Measurements from ENCODE around the gene CLCN7. TPM values are rescaled to one million over a fixed set of nuclear protein-coding genes. Genes with fewer than 3 reads are reported as not detected.

The CLCN7 gene
- total and polyA plus RNA-seq, 2 experiments from 2014 or later, result 17.4 to 53.8 TPM

DNA sequence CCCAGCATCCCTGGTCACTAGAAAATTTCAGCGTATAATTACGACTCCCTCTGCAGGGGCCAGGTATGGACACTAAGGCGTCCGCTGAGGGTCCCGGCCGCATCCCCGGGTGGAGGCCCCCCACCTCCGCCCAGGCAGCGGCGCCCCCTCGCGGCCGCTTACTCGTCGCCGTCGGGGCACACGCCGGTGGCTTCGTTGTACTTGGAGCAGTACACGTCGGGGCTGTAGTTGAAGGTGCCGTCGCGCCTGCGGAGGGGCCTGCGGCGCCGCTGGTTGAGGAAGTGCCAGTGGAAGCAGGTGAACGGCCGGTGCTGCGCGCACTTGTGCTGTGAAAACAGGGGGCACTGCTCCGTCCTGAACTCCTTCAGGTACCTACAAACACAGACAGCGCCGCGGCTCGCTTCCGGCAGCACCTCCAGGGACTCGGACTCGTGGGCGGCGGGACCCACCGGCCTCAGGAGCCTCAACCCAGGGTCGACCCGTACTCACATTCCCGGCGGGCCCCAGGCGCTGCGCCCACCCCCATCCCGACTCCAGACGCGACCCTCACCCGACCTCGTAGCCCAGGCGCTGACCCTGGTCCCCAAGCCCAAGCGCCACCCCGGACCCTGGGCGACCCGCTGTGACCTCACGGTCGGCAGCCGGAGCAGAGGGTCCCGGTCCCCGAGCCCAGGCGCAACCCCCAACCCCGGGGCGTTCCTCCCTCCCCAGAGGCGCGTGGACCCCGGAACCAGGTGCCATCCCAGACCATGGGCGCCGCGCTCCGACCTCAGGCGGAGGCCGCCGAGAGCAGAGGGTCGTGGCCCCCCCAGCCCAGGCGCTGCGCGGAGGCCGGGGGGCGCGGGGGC lies 60.9 kb downstream of the CLCN7 start:
- H3K36me3 ChIP-seq (ENCODE audit: insufficient read depth), result no peaks in the 10 kb centered on the region
- no peak overlapping the region for H3K27ac ChIP-seq (ENCODE audit: low read depth)
- Mint-ChIP-seq H3K4me3 (peak overlapping the region; percentile 81), H3K27ac (peak overlapping the region; percentile 72; the same call in 1 of the 2 replicates), H3K27me3 (ENCODE audit: insufficient read depth, low read depth, poor library complexity) (peaks cover 8% of the 10 kb centered on the region), H3K4me1 (no peaks in the 10 kb centered on the region), H3K9me3 (no peaks in the 10 kb centered on the region), H3K36me3 (ENCODE audit: low read depth) (no peaks in the 10 kb centered on the region)
- H2AFZ ChIP-seq, result 0 out of 2 replicates have a peak overlapping the region, but pooled peaks have one; percentile 76
- peak overlapping the region; percentile 91 for H3K4me3 ChIP-seq
- TF ChIP-seq EZH2phosphoT487 (IDR thresholded peaks at IDR 0.05; ENCODE audit: unreplicated experiment) (no peak), POLR2AphosphoS5 (IDR thresholded peaks at IDR 0.05; ENCODE audit: low read depth) (peak; percentile 22), JUNB (IDR thresholded peaks at IDR 0.05; ENCODE audit: unreplicated experiment) (no peak), CREB1 (CRISPR knock-in tag; IDR thresholded peaks at IDR 0.05; ENCODE audit: low read depth) (peak; percentile 67), STAT1 (IDR thresholded peaks at IDR 0.05; ENCODE audit: unreplicated experiment) (no peak), ZNF331 (CRISPR knock-in tag; IDR thresholded peaks at IDR 0.05; ENCODE audit: low read depth) (0 out of 2 replicates have a peak, but pooled peaks have one; percentile 12)
- TF ChIP-seq, protein P1, sequence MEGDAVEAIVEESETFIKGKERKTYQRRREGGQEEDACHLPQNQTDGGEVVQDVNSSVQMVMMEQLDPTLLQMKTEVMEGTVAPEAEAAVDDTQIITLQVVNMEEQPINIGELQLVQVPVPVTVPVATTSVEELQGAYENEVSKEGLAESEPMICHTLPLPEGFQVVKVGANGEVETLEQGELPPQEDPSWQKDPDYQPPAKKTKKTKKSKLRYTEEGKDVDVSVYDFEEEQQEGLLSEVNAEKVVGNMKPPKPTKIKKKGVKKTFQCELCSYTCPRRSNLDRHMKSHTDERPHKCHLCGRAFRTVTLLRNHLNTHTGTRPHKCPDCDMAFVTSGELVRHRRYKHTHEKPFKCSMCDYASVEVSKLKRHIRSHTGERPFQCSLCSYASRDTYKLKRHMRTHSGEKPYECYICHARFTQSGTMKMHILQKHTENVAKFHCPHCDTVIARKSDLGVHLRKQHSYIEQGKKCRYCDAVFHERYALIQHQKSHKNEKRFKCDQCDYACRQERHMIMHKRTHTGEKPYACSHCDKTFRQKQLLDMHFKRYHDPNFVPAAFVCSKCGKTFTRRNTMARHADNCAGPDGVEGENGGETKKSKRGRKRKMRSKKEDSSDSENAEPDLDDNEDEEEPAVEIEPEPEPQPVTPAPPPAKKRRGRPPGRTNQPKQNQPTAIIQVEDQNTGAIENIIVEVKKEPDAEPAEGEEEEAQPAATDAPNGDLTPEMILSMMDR (conservative IDR thresholded peaks at IDR 0.05; ENCODE audit: low read depth in 2 of 2), result peak; percentile 71 to 82
- TF ChIP-seq, protein P2, sequence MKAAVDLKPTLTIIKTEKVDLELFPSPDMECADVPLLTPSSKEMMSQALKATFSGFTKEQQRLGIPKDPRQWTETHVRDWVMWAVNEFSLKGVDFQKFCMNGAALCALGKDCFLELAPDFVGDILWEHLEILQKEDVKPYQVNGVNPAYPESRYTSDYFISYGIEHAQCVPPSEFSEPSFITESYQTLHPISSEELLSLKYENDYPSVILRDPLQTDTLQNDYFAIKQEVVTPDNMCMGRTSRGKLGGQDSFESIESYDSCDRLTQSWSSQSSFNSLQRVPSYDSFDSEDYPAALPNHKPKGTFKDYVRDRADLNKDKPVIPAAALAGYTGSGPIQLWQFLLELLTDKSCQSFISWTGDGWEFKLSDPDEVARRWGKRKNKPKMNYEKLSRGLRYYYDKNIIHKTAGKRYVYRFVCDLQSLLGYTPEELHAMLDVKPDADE (IDR thresholded peaks at IDR 0.05), result 0 out of 2 replicates have a peak, but pooled peaks have one; percentile 8
- TF ChIP-seq, protein P3, sequence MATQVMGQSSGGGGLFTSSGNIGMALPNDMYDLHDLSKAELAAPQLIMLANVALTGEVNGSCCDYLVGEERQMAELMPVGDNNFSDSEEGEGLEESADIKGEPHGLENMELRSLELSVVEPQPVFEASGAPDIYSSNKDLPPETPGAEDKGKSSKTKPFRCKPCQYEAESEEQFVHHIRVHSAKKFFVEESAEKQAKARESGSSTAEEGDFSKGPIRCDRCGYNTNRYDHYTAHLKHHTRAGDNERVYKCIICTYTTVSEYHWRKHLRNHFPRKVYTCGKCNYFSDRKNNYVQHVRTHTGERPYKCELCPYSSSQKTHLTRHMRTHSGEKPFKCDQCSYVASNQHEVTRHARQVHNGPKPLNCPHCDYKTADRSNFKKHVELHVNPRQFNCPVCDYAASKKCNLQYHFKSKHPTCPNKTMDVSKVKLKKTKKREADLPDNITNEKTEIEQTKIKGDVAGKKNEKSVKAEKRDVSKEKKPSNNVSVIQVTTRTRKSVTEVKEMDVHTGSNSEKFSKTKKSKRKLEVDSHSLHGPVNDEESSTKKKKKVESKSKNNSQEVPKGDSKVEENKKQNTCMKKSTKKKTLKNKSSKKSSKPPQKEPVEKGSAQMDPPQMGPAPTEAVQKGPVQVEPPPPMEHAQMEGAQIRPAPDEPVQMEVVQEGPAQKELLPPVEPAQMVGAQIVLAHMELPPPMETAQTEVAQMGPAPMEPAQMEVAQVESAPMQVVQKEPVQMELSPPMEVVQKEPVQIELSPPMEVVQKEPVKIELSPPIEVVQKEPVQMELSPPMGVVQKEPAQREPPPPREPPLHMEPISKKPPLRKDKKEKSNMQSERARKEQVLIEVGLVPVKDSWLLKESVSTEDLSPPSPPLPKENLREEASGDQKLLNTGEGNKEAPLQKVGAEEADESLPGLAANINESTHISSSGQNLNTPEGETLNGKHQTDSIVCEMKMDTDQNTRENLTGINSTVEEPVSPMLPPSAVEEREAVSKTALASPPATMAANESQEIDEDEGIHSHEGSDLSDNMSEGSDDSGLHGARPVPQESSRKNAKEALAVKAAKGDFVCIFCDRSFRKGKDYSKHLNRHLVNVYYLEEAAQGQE (IDR thresholded peaks at IDR 0.05; ENCODE audit: unreplicated experiment), result no peak
- H4K20me1 ChIP-seq (replicated peaks; ENCODE audit: insufficient read depth), result peaks cover 12% of the 10 kb centered on the region
- no peaks in the 10 kb centered on the region for H3K4me1 ChIP-seq (ENCODE audit: insufficient read depth)
- no peaks in the 10 kb centered on the region for H3K27me3 ChIP-seq (ENCODE audit: insufficient read depth)
- peak overlapping the region; percentile 81 for H3K4me2 ChIP-seq
- peaks cover 8% of the 10 kb centered on the region; the same call in 1 of the 2 replicates for H3F3A ChIP-seq (replicated peaks; ENCODE audit: low read depth)
- peaks cover 26% of the 10 kb centered on the region for H3K79me2 ChIP-seq (replicated peaks; ENCODE audit: insufficient read depth)
- H3K9me2 ChIP-seq (ENCODE audit: insufficient read depth), result no peaks in the 10 kb centered on the region
- ATAC-seq (peak; percentile 82), DNase-seq (ENCODE audit: low spot score) (peak; percentile 84)

Measured in GM23338 (cell line).